LoVo (cell line): ENCODE measurements around the gene ERVMER34-1.

Experiments used
- DNase-seq: peaks from one replicate; pipeline ENCODE4 v3.0.0-alpha.2; 2016; ENCODE audit warnings: low spot score

ERVMER34-1 gene

DNA sequence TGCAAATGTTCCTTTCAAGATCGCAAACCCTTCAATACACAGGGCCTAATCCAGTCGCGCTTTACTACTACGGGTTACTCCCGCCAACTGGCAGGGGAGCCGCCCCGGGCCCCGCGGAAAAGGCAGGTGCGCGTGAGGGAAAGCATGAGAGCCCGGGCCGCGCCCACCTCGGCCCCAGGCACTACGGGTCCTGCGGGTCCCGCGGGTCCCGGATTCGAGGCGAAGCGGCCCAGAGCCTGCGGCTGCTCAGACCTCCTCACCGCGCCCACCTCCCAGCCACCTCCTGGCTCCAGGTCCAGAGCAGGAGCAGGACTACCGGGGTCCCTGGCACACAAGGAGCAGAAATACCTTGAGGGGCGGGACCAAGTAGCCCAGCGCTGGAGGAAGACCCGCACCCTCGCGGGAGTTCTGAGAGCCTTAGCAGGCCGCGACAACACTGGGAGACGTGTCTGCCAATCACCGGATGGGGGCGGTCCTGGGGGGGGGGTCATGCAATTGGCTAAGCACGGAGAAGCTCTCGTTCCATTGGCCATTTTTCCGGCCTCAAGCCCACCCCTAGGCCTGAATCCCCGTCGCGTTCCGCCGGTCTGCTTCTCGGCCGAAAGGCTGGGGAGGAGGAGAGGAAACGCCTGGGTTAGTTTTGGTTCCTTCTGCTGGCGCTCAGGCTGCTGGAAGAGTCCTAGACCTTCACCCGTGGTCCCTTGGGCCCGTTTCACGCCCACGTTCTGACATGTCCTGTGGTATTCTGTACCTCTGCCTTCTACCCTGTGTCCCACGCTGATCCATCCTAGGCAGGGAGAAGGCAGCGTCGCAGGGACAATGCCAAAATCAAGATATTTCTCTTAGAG, 29.0 kb downstream of the ERVMER34-1 start:
- peak; percentile 93 for DNase-seq

DNA sequence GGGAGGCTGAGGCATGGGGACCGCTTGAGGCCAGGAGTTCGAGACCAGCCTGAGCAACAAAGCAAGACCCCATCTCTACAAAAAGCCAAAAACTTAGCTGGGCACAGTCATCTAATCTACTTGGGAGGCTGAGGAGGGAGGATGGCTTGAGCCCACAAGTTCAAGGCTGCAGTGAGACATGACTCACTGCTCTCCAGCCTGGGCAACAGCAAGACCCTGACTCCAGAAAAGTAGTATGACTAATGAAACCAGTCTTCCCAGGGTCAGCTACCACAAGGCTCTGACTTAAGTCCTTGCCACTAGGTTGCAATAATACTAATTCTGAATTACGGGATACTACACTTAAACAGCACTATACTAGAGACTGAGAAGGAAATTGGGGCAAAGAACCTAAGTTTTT, 33.1 kb downstream of the ERVMER34-1 start:
- no peak for DNase-seq

DNA sequence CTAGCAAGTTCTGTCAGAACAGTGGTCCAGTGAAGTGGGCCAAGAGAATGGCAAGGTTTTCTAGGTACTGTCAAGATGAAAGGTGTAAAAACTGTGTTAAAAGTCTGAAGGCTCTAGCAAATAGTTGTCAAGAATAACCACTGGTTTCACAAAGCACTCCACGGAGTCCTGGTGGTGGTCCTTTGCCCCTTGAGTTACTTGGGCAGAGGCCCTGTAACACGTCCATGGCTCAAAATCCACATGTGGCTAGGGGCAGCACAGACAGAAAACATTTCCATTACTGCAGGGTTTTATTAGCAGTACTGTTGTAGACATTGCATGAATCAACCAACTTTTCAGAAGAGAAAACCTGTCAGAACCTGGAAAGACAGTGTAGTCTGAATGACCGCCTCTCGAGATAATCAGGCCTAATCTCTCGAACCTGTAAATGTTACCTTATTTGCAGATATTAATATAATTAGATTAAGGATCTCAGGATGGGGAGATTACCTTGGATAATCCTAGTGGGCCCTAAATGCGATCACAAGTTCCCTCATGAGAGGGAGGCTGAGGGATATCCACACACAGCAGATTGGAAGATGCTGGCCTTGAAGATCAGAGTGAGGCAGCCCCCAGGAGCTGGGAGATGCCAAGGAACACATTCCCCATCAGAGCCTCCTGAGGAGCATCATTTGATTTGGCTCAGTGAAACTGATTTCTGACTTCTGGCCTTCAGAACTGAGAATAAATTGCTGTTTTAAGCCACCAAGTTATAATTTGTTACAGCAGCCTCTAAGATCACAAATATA, 34.7 kb downstream of the ERVMER34-1 start:
- DNase-seq: no peak

DNA sequence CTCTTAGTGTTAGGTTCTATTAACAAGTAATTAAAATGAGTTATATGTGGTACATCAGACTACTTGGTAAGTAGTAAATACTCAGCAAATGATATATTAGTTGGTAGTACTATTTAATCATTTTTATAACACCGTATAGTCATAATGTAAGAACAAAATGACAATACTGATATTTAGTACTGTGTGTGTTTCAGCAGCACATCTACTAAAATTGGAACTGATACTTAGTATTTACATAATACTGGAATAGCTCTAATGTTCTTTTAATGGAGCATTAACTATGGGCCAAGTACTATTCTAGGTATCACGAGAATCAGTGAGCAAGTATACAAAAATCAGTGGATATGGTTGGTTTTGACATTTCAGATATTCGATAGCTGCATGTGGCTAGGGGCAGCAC, 35.3 kb downstream of the ERVMER34-1 start:
- DNase-seq: no peak

DNA sequence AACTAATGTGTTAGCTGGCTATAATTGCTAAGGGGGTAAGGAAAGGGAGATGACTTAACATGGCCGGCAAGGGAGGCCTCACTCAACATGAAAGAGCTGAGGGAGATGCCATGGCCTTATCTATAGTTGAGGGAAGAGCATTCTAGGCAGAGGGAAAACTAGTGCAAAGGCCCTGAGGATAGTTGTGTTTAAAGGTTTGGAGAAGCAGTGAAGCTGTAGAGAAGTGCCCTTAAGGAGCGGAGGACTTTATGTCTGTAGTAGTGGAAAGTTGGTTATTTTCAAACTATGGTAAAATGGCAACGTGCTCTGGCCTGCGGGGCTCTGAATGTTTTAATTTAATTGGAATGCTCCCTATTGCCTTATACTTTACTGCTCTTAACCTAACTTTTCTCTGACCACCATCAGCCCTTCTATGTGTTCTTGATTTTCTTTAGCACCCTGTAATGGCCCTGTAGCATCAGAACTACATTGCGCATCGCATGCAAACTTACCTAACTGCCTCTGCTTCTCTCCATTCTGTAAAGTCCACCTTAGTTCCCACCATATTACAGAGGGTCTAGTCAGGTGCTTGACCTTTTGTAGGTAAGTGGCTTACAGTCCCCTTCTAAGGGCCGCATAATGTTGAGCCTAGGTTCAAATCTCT, 35.8 kb downstream of the ERVMER34-1 start:
- no peak for DNase-seq

DNA sequence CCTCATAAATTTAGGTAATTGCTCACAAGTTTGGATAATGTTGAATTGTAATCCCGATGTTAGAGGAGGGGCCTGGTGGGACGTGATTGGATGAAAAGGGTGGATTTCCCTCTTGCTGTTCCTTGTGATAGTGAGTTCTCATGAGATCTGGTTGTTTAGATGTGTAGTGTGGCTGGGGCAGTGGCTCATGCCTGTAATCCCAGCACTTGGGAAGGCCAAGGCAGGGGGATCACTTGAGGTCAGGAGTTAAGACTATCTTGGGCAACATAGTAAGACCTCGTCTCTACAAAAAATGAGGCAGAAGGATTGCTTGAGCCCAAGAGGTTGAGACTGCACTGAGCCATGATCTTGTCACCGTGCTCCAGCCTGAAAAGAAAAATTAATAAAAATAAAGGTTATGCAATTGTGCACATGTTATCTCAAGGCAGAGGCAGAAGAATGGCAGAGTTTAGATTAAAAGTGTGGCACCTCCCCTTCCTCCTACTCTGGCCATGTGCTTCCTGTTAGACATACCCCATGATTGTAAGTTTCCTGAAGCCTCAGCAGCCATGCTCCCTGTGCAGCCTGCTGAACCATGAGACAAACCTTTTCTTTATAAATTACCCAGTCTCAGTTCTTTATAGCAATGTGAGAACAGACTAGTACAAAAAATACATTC, 36.5 kb downstream of the ERVMER34-1 start:
- no peak for DNase-seq

DNA sequence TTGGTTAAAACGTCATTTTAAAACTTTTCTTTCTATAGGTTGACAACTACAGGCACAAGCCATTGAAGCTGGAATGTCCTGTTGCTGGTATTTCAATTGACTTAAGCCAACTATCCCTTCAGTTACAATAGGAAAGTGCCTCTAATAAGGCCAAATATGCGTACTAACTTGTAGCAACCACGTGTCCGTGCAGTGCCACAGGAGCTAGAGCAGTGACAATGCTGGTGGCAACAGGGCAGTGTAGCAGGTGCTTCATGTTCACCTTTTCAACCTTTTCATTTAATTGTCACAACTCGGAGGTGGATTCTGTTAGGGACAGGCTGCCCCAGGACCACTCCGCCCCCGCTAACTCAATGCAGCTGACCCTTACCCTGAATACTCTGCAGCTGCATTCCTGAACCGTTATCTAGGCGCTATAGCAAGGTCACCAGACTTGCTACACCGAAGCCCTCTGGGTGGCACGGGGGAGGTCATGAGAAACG, 37.7 kb downstream of the ERVMER34-1 start:
- no peak for DNase-seq

DNA sequence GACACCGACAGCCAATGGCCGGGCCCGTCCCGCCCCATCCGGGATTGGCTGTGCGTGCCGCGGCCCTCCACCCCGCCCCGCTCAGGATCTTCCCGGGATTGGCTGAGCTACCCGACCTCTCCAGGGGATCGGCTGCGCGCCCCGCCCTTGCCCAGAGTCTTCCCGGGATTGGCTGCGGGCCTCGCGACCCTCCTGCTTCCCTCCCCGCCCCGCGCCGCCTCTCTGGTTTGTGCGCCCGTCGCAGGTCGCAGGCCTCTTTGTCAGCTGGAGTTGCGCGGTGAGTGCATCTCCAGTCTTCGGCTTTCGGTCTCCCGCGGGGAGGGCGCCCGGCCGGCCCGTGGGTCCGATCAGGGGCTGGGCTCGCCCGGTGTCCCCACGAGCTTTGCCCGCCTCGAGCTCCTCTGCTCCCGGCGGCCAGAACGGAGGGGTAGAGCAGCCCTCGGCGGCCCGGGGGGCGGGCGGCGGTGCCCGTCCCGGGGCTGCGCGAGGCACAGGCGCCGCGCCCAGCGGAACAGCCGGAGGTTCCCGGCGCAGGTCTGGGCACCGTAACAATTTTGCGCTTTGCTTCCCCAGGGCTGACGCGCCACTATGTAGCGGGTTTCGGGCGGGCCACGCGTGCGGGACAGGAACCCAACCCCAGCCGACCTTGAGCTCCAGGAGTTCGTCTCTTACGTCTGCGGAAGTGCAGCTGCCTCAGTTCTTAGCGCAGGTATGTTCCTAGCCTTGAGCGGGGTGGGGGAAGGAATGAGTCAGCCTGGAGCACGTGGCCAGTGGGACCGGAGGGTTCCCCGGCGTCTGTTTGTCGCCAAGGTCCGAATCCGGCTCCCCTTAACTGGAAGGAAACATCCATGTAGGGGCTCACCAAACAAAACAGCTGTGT, 38.7 kb downstream of the ERVMER34-1 start:
- peak; percentile 98 for DNase-seq

DNA sequence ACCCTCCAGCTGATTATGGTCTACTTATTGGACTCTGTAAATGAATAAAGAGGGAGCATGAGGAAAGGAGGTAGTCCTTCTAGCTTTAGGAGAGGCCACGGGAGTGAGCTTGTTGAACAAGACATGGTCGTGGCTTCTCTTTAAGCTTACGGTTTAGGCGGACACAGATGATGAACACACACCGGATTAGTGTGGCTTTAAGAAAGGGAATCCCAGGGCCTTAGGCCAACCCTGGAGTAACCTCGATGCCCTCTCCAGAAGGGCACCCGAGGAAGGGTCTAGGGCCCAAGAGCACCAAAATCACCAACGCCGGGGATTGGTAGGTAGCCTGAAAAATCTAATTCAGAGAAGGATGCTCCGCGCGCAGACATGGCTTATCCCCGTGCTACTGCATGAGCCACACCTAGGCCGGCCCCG, 39.4 kb downstream of the ERVMER34-1 start:
- no peak for DNase-seq

DNA sequence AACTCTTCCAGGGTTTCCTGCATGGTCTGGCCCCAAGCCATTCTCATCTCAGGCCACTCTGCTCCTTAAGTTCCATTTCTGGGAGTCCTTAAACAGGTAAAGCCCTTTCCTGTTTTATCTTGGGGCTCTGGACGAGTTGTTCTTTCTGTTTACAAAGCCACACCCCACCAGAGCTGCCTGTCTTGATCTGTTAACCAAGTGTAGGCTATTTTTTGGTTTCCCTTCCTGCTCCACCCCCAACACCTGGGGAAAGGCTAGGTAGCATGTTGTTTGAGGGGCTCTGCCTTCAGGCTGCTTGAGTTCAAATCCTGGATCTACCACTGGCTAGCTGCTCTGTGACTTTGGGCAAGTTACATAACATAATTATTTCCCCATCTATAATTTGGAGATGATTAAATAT, 40.0 kb downstream of the ERVMER34-1 start:
- DNase-seq: peak; percentile 26

DNA sequence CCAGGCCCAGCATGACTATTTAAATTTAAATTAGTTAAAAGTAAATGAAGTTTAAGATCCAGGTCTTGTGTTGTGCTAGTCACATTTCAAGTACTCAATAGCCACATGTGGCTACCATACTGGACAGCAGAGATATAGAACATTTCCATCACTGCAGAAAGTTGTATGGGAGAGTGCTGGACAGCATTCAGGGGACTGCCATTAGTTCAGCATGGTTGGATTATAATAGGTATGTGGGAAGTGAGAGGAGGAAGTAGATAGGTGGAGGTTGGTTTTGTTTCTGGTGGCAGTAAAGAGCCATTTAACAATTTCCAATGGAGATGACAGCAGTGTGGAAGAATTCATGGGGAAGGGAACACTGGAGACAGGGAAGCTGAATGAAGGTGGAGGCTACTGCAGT, 42.1 kb downstream of the ERVMER34-1 start:
- no peak for DNase-seq

DNA sequence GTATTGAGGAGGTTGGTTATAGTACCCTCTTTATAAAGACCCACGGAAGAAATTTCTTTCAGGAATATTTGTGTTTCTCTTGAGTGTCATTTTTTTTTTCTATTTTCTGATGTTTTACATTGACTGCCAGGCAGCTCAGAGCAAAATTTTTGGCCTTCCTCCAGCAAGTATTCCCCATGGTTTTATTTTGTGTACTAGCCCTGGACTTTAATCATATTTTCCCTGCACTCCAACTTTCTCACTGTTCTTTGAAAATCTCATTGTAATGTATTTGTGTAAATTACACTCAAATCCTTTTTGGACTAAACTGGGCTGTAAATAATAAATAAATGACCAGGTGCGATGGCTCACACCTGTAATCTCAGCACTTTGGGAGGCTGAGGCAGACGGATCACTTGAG, 46.6 kb downstream of the ERVMER34-1 start:
- DNase-seq: no peak

DNA sequence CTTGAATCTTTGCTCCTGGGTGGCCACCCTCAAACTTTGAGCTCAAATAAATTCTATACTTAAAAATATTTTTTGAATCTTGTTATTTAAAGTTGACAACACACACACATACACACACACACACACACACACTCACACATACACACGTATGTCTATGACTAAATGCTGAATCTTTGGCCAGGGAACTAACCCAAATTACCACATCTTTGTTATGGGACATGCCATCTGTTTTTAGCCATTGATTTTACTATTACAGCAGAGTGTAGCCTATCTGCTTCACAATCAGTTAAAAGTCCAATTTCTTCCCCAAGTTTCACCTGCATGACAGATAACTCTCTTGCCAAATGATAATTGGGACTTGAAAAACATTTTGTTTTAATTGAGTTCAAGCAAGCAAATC, 47.1 kb downstream of the ERVMER34-1 start:
- no peak for DNase-seq

DNA sequence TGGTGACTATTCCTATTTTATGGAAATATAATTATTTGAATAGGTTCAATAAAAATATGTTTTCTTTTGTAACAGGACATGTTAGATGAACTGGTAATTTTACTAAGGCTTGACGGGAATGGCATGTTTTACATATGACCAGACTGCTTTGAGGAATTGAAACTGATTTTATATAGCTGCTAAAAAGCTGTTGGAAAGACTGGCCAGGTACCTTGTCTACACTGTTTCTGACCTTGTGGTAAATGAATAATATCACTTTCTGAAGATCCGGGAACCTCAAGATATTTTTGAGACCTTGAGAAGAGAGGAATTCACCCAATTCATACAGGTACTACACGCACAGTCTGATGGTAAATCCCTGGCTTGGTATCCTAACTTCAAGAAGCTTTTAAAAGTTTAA, 50.0 kb downstream of the ERVMER34-1 start:
- no peak for DNase-seq

DNA sequence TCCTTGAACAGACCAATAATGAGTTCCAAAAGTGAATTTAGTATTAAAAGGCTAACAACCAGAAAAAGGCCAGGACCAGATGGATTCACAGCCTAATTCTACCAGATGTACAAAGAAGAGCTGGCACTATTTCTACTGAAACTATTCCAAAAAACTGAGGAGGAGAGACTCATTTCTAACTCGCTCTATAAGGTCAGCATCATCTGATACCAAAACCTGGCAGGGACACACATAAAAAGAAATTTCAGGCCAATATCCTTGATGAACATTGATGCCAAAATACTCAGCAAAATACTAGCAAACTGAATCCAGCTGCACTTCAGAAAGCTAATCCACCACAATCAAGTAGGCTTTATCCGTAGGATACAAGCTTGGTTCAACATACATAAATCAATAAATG, 56.3 kb downstream of the ERVMER34-1 start:
- no peak for DNase-seq

DNA sequence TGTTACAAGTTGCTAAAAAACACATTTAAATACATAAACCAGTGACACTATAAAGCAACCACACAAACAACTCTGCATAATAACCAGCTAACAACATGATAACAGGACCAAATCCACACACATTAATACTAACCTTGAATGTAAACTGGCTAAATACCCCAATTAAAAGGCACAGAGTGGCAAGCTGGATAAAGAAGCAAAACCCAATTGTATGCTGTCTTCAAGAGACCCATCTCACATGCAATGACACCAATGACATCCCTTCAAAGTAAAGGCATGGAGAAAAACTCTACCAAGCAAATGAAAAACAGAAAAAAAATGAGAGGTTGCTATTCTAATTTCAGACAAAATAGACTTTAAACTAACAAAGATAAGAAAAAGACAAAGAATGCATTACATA, 57.7 kb downstream of the ERVMER34-1 start:
- no peak for DNase-seq
